ENCODE data around the gene KCNQ1. TPM values are rescaled to one million over a fixed set of nuclear protein-coding genes. Genes with fewer than 3 reads are reported as not detected.
A peak's percentile ranks its signal among the peaks of the same experiment; 100 is the strongest.

Gene KCNQ1
- total RNA-seq, 1 donor from 2014 or later = 0.86 TPM

DNA sequence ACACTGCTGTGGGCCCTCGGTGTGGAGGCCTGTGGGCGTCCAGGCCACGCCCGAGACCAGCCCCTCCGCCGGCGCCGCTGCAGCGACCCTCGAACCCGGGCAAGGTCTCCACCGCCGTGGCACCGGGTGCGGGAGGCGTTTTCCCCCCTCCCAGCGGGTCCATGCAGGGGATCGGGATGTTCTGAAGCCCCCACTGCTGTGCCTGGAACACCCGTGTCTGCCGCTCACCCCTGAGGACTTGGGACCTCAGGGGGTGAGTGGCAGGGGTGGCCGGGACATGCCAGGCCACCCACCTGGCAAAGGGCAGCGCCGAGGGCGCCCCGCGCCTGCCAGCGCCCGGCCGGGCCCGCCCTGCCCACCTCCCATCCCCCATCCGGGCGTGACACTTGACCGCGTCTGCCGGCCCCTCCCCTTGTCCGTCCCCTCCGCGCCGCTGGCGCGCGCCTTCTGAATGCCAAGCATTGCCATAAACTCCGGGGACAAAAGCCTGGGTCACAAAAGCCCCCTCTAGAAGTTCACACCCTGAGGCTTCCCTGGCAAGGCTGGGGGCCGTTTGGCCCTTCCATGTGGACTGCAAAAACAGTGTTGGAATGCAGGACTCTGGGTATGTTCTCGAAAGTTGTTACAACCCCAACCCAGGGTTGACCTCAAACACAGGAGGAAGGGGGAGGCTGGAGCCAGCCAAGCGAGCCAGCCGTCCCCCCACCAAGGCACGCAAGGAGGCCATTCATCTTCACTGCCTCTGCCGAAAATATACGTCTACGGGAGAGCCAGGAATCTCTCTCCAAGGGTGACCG, 255.8 kb downstream of the KCNQ1 start:
- peak overlapping the region; percentile 81 for H3K4me3 Mint-ChIP-seq
- H3K4me1 Mint-ChIP-seq = peaks cover 57% of the 10 kb centered on the region
- H3K27me3 Mint-ChIP-seq (ENCODE audit: low read depth) = peaks cover 11% of the 10 kb centered on the region
- H3K36me3 Mint-ChIP-seq (ENCODE audit: low read depth) = no peaks in the 10 kb centered on the region
- H3K27ac Mint-ChIP-seq (ENCODE audit: unreplicated experiment) = peak overlapping the region; percentile 43
- no peaks in the 10 kb centered on the region for H3K9me3 Mint-ChIP-seq
- DNase-seq (ENCODE audit: low read depth, low spot score) = peak; percentile 51
- TF ChIP-seq, protein P1, sequence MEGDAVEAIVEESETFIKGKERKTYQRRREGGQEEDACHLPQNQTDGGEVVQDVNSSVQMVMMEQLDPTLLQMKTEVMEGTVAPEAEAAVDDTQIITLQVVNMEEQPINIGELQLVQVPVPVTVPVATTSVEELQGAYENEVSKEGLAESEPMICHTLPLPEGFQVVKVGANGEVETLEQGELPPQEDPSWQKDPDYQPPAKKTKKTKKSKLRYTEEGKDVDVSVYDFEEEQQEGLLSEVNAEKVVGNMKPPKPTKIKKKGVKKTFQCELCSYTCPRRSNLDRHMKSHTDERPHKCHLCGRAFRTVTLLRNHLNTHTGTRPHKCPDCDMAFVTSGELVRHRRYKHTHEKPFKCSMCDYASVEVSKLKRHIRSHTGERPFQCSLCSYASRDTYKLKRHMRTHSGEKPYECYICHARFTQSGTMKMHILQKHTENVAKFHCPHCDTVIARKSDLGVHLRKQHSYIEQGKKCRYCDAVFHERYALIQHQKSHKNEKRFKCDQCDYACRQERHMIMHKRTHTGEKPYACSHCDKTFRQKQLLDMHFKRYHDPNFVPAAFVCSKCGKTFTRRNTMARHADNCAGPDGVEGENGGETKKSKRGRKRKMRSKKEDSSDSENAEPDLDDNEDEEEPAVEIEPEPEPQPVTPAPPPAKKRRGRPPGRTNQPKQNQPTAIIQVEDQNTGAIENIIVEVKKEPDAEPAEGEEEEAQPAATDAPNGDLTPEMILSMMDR (conservative IDR thresholded peaks at IDR 0.05) = no peak

GRCh38 chr11:2701230-2701629, 256.4 kb downstream of the KCNQ1 start:
- Mint-ChIP-seq H3K27me3 (ENCODE audit: low read depth) (peaks cover 11% of the 10 kb centered on the region), H3K4me1 (peaks cover 55% of the 10 kb centered on the region), H3K9me3 (no peaks in the 10 kb centered on the region), H3K4me3 (peak overlapping the region; percentile 81), H3K36me3 (ENCODE audit: low read depth) (no peaks in the 10 kb centered on the region), H3K27ac (ENCODE audit: unreplicated experiment) (no peak overlapping the region)
- TF ChIP-seq, protein P1 (conservative IDR thresholded peaks at IDR 0.05) = no peak
- DNase-seq (ENCODE audit: low read depth, low spot score) = no peak

DNA sequence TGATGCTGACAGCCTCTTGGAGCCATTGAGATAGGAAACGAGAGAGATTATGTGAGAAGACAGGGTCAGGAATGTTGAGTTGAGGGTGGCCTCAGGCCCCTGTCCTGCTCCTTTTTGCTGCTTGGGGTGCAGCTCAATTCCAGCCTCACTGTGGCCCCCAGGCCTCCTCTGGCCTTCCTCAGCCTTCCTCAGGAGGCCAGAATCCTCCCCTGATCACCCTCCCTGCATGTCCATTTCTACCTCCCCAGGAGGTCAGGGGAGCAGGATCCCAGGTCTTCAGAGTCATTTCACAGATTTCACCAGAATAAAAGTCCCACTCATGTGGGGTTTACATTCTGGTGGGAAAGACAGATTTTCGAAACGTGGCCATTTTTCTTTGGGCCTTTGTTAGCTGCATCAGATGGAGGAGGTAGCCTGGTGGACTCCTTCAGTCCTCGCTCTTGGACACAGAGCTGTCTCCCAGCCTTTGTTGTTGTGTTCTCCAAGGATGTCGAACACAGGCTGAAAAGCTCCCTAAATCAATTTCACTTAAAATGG, 257.2 kb downstream of the KCNQ1 start:
- peak overlapping the region; percentile 81 for H3K4me3 Mint-ChIP-seq
- H3K27ac Mint-ChIP-seq (ENCODE audit: unreplicated experiment) = no peak overlapping the region
- peaks cover 11% of the 10 kb centered on the region for H3K27me3 Mint-ChIP-seq (ENCODE audit: low read depth)
- peaks cover 48% of the 10 kb centered on the region for H3K4me1 Mint-ChIP-seq
- DNase-seq (ENCODE audit: low read depth, low spot score) = no peak
- no peaks in the 10 kb centered on the region for H3K9me3 Mint-ChIP-seq
- no peaks in the 10 kb centered on the region for H3K36me3 Mint-ChIP-seq (ENCODE audit: low read depth)
- TF ChIP-seq, protein P1 (conservative IDR thresholded peaks at IDR 0.05) = no peak

- H3K27ac Mint-ChIP-seq (ENCODE audit: unreplicated experiment) = no peak overlapping the region
- peak overlapping the region; percentile 81 for H3K4me3 Mint-ChIP-seq
- H3K4me1 Mint-ChIP-seq = peaks cover 40% of the 10 kb centered on the region
- TF ChIP-seq, protein P1 (conservative IDR thresholded peaks at IDR 0.05) = no peak
- DNase-seq (ENCODE audit: low read depth, low spot score) = no peak
- no peaks in the 10 kb centered on the region for H3K36me3 Mint-ChIP-seq (ENCODE audit: low read depth)
- H3K27me3 Mint-ChIP-seq (ENCODE audit: low read depth) = peaks cover 13% of the 10 kb centered on the region
- H3K9me3 Mint-ChIP-seq = no peaks in the 10 kb centered on the region
These were observed 258.1 kb downstream of the KCNQ1 start for GRCh38 chr11:2702771-2703362.

DNA sequence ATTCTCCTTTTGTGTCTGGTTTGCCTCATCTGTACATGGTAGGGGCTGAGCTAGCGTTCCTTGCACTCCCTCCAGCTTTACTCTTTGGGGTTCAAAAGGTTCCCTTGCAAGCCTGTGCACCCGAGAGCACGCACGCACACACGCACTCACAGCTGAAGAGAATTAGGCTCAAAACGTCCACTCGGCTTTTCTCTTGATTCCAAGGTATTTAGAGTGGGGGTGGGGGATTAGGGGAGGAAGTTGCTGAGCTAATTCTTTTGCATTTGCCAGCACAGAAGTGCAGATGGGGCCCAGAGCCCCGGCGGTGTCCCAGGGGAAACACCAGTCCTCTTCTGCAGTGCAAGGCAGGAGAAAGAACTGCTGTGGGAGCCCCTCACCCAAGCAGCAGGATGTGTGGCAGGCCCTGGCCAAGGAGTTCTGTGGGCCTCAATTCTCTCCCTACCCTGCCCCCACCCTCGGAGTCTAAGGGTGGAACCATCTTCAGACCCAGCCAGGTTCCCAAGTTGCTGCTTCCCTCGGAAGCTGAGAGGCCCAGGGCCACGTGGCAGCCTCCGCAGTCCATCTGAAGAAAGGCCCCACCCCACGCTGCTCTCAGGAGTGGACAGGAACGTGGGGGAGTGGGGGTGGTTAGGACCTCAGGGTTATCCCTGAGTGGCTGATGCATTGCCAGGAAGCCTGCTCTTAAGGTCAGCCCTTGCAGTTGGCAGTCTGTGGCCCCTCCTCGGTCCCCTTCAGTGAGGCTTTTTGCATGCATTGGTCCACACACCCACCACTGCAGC, 258.7 kb downstream of the KCNQ1 start:
- H3K9me3 Mint-ChIP-seq = no peaks in the 10 kb centered on the region
- H3K4me1 Mint-ChIP-seq = peaks cover 33% of the 10 kb centered on the region
- no peaks in the 10 kb centered on the region for H3K36me3 Mint-ChIP-seq (ENCODE audit: low read depth)
- DNase-seq (ENCODE audit: low read depth, low spot score) = no peak
- TF ChIP-seq, protein P1 (conservative IDR thresholded peaks at IDR 0.05) = no peak
- no peak overlapping the region for H3K27ac Mint-ChIP-seq (ENCODE audit: unreplicated experiment)
- H3K27me3 Mint-ChIP-seq (ENCODE audit: low read depth) = peaks cover 9% of the 10 kb centered on the region
- peak overlapping the region; percentile 54 for H3K4me3 Mint-ChIP-seq
